Measurements from ENCODE around the gene MBNL1.

Gene MBNL1

DNA sequence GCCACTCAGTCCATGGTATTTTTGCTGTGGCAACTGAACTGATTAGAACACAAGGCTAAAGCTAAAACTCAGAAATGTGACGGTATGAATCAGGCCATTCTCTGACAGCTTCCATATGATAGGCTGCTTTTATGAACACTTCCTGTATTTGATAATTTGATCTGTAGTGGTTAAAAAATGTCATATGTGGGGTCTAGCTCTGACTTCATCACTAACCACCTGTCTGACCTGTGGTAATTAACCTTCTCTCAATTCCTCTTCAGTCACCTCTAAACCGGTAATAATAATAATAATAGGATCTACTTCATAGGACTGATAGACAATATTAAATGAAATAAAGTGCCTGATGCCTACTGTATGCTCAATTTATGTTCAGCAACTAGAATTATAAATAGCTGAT, 223.2 kb downstream of the MBNL1 start:
- no peak for DNase-seq (ENCODE audit: low read depth)

DNA sequence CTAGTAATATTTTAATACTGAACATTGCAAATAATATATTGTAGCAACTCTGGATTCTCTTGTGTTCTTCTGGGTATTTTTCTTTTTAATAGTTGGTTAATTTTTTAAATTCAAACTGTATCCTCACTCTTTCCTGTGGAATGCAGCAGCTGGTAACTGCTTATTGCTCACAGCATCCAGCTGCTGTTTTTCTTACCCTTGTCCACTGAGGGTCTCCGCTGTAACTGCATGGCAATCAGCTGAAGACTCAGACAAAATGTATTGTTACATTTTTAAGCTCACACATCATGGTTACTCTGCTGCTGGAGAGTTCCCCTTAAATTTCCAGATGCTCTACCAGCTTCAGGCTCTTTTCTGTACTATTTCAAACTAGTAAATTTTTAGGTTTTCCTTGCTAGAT, 227.6 kb downstream of the MBNL1 start:
- no peak for DNase-seq (ENCODE audit: low read depth)

DNA sequence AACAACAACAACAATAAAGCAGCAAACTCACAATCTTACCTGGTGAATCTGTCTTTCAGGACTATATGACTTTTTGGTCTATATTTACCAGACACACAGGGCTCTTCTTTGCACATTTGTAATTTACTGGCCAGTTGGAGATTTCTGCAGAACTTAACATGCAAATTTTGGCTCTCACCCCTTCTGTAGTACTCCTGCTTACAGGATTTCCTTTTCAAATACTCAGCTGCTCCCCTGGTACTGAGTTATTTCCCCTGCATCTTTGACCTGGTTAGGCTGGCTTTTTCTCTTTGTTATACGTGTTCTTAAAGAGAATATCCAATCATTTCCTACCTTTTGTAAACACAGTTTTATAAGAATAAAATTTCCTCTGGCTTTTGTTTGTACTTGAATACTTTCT, 228.0 kb downstream of the MBNL1 start:
- DNase-seq (ENCODE audit: low read depth), result no peak

DNA sequence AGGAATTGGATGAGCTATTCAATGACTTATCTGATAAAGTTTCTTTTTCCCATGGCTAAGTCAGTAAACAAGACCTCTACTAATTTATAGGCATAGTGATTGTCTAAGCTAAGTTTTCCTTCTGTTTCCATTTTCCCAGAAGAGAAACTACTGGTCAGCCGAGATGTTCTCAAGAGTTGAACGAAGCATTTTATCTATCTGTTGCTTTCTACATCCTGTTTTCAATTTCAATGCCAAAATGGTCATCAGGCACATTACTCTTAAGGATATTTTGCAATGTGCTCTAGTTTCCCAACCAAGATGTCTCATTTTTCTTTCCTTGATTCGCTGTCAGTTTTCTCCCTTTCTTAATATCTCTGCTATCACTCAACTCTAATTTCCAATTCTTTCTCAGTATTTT, 228.7 kb downstream of the MBNL1 start:
- no peak for DNase-seq (ENCODE audit: low read depth)

DNA sequence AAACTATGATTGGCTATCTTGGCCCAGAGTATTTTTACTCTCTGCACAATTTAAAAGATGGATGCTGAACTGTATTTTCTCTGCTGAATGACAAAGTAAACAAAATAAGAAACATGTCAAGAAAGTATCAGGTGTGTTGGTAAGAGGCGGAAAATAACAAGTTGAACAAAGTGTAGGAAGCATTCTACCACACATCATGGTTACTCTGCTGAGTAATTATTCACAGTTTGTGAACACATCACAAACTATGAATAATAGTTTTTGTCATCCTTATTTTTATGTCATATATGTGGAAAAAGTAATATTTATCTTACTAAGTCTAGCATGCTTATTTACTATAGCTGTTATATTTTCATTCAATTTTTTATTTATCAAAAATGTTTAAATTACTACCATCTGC, 229.2 kb downstream of the MBNL1 start:
- DNase-seq (ENCODE audit: low read depth), result no peak

DNA sequence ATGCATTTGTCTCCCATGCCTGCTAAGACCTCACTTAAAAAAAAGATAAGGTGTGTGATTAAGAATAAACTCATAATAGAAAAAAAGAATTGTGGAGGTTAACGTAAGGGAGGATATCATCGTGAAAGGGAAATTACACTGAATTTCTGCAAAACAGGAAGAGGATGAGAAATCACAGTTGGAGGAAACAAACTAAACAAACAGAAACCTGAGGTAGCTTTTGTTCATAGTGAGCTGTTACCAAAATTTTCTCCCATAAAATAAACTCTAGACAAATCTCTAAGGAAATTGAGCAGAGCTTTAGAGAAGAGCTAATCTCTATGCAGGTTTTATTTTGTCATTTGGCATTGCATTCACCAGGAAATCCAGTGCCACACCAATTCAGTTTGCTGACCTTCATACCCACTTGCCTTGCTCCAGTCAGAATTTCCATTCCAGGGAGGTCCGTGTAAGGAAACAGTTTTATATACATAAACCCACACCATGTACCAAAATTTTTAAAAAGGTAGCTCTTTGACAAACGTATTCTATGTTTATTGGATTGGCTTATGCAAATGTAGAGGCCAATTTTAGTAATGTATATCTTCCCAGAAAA, 231.2 kb downstream of the MBNL1 start:
- no peak for DNase-seq (ENCODE audit: low read depth)

DNA sequence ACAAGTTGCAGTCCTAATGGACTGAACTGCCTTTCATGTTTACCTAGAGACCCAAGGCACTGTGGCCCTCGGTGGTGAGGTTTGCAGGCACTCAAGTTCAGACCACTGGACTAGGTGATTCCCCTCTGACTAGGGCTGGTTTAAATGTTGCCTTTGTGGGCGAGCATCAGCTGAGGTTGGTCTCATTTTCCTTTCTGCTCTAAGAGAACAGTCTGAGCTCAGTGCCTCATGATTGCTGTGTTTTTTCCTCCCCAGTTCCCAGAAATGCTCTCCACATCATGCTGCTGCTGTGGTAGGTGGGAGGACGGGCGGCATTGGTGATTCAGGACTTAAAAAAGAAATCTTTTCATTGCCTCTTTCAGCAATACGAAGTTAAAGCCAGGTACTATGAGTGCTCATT, 237.2 kb downstream of the MBNL1 start:
- DNase-seq (ENCODE audit: low read depth), result no peak

DNA sequence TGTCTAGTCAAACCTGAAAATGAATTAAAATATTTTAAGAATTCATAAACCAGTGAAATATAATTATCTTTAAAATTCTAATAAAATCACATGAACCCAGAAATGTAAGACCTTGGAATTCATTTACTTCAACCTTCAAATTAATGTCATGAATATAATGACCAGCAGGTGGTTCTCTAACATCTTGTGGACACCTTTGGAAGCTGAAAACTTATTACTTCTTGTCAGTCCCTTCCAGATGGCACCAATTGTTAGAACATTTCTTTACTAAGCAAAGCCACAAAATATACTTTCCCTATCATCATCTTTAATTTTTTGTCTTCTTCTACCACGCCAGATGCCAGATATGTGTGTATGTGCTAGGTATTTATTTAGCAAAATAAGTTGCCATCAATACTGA, 240.0 kb downstream of the MBNL1 start:
- DNase-seq (ENCODE audit: low read depth), result no peak

DNA sequence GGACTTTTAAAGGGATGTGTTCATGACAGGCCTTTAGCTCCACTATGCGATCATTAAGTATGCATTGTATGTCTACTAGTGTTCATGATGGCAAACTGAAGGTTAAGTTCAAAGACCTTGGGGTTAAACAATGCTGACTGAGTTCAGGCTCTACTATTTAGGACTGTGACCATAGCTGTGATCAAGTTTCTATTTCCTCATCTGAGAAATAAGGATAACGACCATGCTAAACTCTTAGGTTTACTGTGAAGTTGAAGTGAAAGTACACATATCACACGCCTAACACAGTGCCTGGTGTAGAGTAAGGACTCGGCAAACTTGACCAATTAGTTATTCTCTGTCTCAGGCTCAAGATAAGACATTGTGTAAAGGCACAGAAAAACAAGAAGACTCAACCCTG, 243.2 kb downstream of the MBNL1 start:
- no peak for DNase-seq (ENCODE audit: low read depth)

DNA sequence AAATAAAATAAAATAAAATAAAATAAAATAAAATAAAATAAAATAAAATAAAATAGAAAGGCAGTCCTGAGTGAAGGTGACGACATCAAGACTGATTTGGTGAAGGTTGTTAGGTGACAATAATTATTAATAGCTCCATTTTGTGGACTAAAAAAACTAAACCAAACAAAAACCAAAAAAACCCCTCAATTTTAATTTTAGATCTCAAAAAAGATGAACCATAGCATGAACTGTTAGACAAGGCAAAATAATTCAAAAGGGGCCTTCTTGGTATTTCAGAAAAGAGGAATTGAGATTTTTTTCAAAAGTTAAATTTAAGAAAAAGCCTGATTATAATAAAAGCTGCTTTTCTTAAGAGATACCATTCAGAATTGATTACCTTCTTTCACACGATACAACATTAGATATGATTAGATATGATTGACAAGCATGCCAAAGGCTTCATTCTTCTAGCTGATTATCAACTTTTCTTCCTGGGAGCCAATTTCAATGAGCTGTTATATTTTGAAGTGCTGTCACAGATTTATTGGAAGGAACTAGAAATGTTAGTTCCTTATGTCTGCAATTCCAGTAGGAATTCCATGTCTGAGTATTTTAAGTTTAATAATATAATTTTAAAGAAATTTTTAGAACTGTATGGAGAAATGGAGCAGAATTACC, 244.7 kb downstream of the MBNL1 start:
- DNase-seq (ENCODE audit: low read depth), result no peak
